Activated CD4-positive, alpha-beta T cell treated with anti-CD3 and anti-CD28 coated beads, Interleukin-2, amount 50 U/mL, for 48 hours (primary cell): Measurements from ENCODE around the gene MARK3.

Experiments used
- DNase-seq, 2 experiments: peaks; one replicate each; pipeline ENCODE4 v3.0.0-alpha.2; 2020

The MARK3 gene

DNA sequence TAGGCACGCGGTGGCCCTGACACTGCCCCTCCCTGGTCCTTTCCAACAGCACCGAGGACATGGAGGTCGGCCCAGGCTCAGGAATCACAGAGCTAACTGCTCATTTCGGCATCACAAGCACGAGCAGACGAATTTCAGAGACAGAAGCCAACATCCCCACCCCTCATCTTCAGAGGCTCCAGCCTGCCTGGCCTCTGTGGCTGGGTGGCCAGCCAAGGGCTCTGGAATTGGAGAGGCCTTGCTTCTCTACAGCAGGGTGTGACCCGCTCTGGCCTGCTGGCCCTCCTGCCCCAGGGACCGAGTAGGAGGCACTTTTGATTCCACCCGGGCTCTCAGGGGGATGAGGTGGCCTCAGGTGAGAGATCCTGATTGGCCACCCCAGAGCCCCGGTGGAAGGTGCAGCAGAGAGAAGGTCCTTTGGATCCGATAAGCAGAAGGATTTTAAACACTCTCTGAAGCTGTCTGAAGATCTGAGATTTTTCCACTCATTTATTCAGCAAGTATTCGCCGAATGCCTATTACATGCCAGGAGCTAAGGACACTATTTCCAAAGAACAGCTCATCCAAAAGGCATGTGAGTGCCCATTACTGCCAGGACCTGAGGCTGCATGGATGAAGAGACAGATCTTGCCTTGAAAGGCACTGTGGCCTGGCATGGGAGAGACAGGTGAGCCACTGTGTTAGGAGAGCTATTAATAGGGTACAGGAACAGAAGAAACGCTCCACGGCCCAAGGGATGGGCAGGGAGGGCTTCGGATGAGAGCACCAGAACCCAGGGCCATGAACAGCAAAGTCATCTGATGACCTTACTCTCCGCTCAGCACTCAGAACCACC lies 167.0 kb downstream of the MARK3 start:
- no peak for DNase-seq

- no peak for DNase-seq
Observed at GRCh38 chr14:103552846-103553210, 167.6 kb downstream of the MARK3 start.
